Measurements from ENCODE around the gene CAVIN2. TPM values are rescaled to one million over a fixed set of nuclear protein-coding genes. Genes with fewer than 3 reads are reported as not detected.

Gene CAVIN2
- total RNA-seq, 2 donors from 2014 or later = 6.1 to 204 TPM

DNA sequence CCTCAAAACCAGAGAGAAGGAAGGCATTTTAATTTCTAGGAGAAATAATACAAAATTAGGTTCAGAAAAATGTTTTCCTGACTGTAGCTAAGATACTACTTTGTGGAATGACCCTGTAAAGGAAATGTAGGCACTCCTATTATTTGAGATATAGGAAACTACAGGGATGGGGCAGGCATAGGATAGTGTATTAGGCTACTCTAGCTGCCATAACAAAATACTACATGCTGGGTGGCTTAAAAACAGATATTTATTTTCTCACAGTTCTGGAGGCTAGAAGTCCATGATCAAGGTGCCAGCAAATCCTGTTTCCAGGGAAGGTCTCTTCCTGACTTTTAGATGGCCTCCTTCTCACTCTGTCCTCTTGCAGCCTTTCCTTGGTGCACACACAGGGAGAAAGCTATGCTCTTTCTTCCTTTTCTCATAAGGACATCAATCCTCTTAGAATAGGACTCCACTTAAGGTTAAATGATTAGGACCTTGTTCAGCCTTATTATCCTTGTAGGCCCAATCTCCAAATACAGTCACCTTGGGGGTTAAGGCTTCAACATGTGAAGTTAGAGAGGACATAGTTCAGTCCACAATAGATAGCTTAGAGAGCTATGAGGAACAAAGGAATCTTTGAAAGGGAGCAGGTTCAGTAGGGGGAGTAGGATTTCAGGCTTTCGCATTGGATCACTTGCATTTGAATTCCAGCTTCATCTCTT, 14.0 kb upstream of the CAVIN2 start:
- ATAC-seq (no peak), DNase-seq (no peak)
- Mint-ChIP-seq H3K4me3 (no peak overlapping the region), H3K27ac (no peak overlapping the region), H3K36me3 (ENCODE audit: low read depth) (peaks cover 2% of the 10 kb centered on the region), H3K27me3 (peaks cover 42% of the 10 kb centered on the region), H3K4me1 (no peaks in the 10 kb centered on the region)
- H3K9me3 ChIP-seq (ENCODE audit: control insufficient read depth, low read length, poor library complexity, severe bottlenecking) = no peaks in the 10 kb centered on the region

DNA sequence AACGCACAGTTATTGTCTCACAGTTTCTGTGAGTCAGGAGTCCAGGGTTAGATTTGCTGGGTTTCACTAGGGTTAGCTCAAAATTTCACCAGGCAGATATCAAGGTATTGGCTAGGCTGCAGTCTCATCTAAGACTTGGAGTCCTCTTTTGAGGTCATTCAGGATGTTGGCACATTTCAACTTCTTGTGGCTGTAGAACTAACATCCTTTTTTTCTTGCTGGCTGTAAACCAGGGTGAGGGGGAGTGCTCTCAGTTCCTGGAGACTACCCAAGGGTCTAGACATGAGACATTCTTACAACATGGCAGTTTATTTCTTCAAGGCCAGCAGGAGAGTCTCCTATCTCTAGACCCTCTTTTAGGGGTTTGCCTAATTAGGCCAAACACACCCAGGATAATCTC, 12.8 kb upstream of the CAVIN2 start:
- H3K9me3 ChIP-seq (ENCODE audit: control insufficient read depth, low read length, poor library complexity, severe bottlenecking) = no peaks in the 10 kb centered on the region
- DNase-seq (no peak), ATAC-seq (no peak)
- Mint-ChIP-seq H3K36me3 (ENCODE audit: low read depth) (peaks cover 4% of the 10 kb centered on the region), H3K4me3 (no peak overlapping the region), H3K27ac (no peak overlapping the region), H3K4me1 (no peaks in the 10 kb centered on the region), H3K27me3 (peaks cover 42% of the 10 kb centered on the region)

DNA sequence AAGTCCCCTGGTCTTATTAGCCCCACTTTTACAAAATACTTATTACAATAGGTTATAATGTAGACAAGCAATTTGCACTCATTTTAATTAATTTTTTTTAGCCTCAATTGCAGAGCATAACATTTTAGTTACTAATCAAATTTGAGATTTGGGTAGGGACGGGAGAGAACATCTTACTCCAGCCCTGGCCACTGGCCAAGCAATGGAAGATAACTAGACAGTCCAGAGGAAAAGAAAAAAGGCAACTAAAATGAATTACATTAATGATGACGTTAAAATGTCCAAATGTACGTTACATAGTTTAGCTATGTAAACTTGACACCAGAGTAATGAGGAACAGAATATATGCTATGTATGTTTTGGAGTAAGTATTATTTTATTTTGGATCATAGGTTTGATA, 11.0 kb upstream of the CAVIN2 start:
- no peak for DNase-seq
- Mint-ChIP-seq H3K27me3 (peaks cover 37% of the 10 kb centered on the region), H3K36me3 (ENCODE audit: low read depth) (peaks cover 4% of the 10 kb centered on the region), H3K4me1 (no peaks in the 10 kb centered on the region), H3K4me3 (no peak overlapping the region), H3K27ac (no peak overlapping the region)
- no peaks in the 10 kb centered on the region for H3K9me3 ChIP-seq (ENCODE audit: control insufficient read depth, low read length, poor library complexity, severe bottlenecking)
- no peak for ATAC-seq

DNA sequence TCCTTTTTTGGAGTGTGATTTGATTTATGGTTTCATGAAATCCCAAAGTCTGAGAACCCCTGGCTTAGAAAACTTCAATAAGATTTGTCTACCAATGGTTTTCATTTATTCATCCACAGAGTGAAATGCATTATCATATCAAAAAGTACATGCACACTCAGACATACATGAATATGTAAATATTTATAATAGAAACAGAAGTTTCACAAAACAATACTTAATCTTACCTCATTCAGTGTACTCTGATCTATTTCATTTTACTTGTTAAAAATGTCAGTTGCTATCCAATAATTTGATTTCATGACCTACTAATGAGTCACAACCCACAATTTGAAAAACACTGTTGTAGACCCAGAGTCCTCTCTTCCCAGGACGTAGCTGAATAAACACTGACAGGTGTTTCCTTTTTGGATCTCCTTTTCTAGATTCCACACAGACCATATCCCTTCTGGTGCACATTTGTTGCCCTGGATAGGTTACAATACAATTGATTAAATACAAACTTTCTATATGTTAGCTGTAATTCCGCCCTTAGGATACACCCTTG, 10.4 kb upstream of the CAVIN2 start:
- no peaks in the 10 kb centered on the region for H3K4me1 Mint-ChIP-seq
- ATAC-seq = no peak
- no peak overlapping the region for H3K27ac Mint-ChIP-seq
- DNase-seq = no peak
- H3K27me3 Mint-ChIP-seq = peaks cover 42% of the 10 kb centered on the region
- H3K4me3 Mint-ChIP-seq = no peak overlapping the region
- peaks cover 4% of the 10 kb centered on the region for H3K36me3 Mint-ChIP-seq (ENCODE audit: low read depth)
- H3K9me3 ChIP-seq (ENCODE audit: control insufficient read depth, low read length, poor library complexity, severe bottlenecking) = no peaks in the 10 kb centered on the region

DNA sequence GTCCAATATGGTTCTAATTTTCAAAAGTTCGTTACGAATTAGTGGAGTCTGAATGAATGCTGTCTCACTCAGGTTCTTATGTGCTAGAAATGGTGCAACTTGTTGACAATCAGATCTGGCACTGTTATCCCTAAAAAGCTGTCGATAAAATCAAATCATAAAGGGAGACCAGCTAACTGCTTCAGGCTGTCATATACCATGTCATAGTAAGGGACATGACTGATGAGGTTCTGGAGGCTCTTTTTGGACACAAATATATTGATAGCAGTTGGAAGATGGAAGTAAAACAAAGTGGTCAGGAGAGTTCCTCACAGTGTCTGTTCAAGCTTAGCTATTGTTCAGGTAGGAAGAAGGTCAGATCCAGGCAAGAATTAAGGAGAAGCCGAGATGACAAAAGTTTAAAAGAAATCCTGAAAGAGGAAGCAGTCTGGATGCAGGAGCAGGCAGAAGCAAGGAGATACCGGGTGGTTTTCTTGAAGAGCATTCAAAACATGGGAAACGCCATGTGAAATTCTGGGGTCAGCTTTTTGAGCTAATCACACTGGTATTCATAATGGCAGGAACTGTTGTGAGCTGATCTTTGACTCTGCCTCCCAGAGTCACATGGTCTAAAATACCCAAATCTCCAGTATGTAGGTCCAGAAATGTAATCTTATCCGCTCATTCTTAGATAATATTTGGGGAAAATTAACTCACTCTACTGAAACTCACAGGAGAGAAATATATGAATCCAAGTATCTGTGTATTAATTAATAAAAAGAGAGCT, 9.4 kb upstream of the CAVIN2 start:
- DNase-seq (no peak), ATAC-seq (no peak)
- Mint-ChIP-seq H3K36me3 (ENCODE audit: low read depth) (peaks cover 4% of the 10 kb centered on the region), H3K4me3 (no peak overlapping the region), H3K27me3 (peaks cover 53% of the 10 kb centered on the region), H3K4me1 (no peaks in the 10 kb centered on the region), H3K27ac (no peak overlapping the region)
- no peaks in the 10 kb centered on the region for H3K9me3 ChIP-seq (ENCODE audit: control insufficient read depth, low read length, poor library complexity, severe bottlenecking)

DNA sequence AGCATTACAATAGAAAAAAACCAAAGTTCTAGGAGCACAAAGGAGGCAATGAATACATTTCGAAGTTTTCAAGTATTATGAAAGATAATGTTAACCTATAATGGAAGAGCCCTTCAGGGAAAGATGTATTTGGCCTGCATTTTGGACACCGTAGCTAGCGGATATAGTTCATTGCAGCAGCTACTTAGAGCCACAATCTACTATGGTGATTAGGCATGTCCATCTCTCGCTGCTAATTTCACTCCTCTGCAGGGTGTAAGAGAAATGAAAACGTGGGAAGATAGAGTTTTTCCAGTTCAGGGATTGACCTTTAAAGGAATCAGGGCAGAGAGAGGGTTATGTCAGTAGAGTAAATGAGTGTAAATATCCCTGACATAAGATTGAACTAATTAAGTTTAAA, 8.5 kb upstream of the CAVIN2 start:
- DNase-seq = no peak
- Mint-ChIP-seq H3K27ac (no peak overlapping the region), H3K4me1 (no peaks in the 10 kb centered on the region), H3K27me3 (peaks cover 57% of the 10 kb centered on the region), H3K36me3 (ENCODE audit: low read depth) (peaks cover 4% of the 10 kb centered on the region), H3K4me3 (no peak overlapping the region)
- no peaks in the 10 kb centered on the region for H3K9me3 ChIP-seq (ENCODE audit: control insufficient read depth, low read length, poor library complexity, severe bottlenecking)
- ATAC-seq = no peak

DNA sequence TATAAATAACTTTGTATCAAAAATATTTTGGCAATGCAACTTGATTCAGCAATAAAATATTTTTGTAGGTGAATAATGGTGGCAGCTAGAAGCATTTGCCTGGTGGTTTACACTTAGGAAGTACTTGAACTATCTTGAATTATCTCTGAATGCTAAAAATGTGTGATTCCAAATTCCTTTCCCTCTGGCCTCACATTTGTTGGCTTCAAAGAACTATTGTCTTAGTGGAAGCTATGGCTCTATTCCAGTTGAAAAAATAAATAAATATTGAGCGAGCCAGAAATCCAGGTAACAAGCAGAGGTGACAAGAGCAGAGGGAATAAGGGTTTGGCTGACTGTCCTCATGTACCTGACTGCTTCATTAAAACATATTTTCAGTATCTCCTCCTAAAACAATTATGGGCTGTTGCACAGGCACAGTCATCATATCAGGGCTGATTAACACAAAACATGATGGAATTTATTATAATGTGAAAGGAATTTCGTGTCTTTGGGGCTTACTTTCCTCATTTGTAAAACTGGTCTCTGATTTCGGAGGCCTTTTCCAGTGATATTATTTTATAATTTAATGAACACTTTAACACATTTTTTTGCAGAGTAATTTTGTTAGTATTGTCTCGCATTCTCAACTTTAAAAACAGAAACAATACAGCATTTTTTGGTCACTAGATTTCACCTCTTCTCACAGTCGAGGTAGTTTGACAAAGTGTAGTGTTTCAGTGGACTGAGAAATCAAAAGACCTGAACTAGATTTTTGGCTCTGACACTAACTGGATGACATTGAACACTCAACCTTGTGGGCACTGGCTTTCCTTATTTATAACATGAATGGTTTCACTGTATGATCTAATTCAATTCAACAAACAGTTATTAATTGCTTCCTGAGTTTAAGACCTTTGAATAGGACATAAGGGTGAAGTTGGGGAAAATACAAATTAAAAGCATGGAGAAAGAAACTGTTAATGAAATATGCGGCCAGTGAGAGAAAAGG, 7.8 kb upstream of the CAVIN2 start:
- no peaks in the 10 kb centered on the region for H3K9me3 ChIP-seq (ENCODE audit: control insufficient read depth, low read length, poor library complexity, severe bottlenecking)
- no peak overlapping the region for H3K27ac Mint-ChIP-seq
- peaks cover 64% of the 10 kb centered on the region for H3K27me3 Mint-ChIP-seq
- H3K36me3 Mint-ChIP-seq (ENCODE audit: low read depth) = peaks cover 4% of the 10 kb centered on the region
- ATAC-seq (no peak), DNase-seq (no peak)
- H3K4me3 Mint-ChIP-seq = no peak overlapping the region
- H3K4me1 Mint-ChIP-seq = no peaks in the 10 kb centered on the region

DNA sequence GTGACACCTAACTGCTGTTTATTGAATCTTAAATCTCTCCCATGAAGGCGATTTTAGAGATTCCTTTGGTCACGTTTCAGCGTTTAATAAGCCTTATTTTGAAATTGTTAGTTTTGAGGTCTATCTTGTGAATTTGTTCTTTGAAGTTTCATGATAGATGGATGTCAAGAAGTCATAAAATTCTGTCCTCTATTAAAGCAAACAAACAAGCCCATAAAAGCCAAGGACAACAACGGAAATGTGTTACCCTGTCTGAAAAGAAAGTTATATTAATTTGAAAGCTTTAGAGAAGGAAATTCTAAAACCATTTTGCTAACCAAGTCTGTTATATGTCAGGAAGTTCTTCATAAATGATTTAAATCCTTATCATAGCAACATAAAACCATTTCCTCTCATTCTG, 7.0 kb upstream of the CAVIN2 start:
- ATAC-seq = no peak
- Mint-ChIP-seq H3K4me3 (no peak overlapping the region), H3K4me1 (no peaks in the 10 kb centered on the region), H3K27me3 (peaks cover 70% of the 10 kb centered on the region), H3K36me3 (ENCODE audit: low read depth) (peaks cover 5% of the 10 kb centered on the region), H3K27ac (no peak overlapping the region)
- no peak for DNase-seq
- H3K9me3 ChIP-seq (ENCODE audit: control insufficient read depth, low read length, poor library complexity, severe bottlenecking) = no peaks in the 10 kb centered on the region

DNA sequence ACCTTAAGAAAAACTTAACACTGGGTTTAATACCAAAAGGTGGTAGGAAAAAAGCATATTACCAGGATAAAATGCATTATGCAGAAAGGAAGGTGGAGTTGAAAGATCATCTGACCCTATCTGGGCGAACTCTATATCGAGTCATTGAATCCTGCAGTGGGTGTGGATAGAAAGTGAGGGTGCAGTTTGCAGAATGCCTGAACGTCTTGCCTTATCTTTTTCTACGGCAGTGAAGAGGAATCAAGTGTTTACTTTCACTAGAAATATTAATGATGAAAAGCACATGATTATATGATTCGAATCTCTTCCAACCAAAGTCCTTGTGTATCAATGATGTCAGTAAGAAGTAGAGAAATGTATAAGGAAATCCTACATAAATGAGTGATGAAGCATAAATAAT, 4.3 kb upstream of the CAVIN2 start:
- Mint-ChIP-seq H3K4me3 (no peak overlapping the region), H3K27ac (no peak overlapping the region), H3K27me3 (peaks cover 77% of the 10 kb centered on the region), H3K36me3 (ENCODE audit: low read depth) (peaks cover 6% of the 10 kb centered on the region), H3K4me1 (peaks cover 1% of the 10 kb centered on the region)
- ATAC-seq (no peak), DNase-seq (no peak)
- H3K9me3 ChIP-seq (ENCODE audit: control insufficient read depth, low read length, poor library complexity, severe bottlenecking) = no peaks in the 10 kb centered on the region

DNA sequence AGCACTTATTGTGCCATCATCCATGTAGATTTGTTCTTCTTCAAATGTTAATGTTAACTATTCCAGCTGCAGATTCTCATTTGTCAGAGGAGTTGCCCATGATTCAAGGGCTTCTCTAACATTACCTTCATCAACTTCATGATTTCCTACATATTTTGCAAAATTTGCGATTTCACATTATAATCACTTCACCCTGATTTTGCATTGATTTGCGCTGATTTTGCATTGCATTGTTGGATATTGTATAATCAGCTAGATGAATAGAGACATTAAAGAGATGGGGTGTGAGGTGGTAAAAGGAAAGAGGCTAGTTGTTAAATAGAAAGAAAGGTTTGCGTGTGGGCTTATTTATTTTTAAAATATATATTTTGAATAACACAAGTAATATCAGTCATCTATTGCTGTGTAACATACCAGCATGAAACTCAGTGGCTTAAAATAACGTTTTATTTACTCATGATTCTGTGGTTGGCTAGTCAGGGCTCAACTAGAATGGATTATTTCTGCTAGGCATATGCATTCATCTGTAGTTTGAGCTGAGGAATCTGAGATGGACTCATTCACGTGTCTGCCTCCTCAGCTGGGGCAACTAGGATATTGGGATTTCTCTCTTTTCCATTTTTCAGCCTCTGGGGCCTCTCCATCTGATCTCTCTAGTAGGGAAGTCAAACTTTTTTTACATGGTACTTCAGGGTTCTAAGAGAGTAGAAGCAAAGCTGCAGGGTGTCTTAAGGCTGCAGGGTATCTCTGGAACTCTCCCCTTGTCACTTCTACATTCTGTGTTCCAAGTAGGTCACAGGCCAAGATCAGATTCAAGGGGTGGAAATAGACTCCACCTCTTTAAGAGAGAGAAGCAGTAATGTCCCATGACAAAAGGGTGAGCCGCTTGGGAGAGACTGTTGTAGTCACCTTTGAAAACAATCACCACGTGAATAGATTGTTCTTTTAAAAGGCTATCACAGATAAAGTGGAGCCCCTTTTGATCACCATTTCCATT, 2.2 kb upstream of the CAVIN2 start:
- Mint-ChIP-seq H3K4me3 (no peak overlapping the region), H3K27ac (no peak overlapping the region), H3K36me3 (ENCODE audit: low read depth) (peaks cover 2% of the 10 kb centered on the region), H3K27me3 (peaks cover 86% of the 10 kb centered on the region), H3K4me1 (peaks cover 7% of the 10 kb centered on the region)
- no peaks in the 10 kb centered on the region for H3K9me3 ChIP-seq (ENCODE audit: control insufficient read depth, low read length, poor library complexity, severe bottlenecking)
- DNase-seq = no peak
- no peak for ATAC-seq

DNA sequence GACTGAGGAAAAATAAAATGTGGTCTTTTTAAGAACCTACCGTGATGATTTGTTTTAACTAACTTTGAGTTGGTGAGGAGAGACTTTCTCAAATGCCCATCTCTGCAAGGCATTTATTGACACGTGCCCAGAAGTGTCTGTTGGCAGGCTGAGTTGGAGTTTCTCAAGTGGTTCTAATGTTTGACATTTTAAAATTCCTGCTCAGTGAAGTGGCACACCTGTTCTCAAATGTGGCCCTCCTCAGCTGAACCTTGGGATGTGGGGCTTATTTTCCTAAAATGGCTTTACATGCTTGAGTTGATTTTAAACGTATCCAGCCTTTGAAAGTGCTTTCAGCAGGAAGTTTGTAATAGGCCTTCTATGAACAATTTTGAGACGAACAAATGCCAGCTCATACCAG, 876 bp upstream of the CAVIN2 start:
- peaks cover 87% of the 10 kb centered on the region for H3K27me3 Mint-ChIP-seq
- DNase-seq = no peak
- no peak for ATAC-seq

DNA sequence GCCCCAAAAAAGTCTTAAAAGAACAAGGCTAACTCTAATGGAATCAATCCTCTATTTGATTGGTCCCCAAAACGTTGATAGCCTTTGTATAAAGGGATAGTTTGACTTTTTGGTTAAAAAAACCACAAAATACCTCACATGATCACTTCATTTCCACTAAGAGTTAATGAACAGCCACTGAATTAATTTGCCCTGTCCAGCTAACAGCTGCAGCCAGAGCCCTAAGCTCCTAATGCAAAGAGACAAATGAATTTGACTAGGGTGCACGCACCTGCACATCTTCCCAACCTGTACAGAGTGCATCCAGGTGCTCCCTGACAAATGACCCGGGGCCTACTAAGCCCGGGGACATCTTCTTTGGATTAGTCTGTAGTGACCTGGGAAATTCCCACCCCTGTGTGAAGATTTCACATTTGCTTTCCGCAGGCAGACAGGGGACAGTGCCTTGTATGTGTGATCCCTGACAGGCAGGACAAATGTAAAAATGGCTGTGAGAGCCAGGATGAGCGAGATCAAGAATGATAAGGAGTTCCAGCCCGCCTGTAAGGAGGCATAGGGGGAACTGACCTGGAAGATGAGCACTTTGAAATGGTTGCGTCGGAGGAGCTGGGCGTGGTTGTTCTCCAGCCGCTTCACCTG, 893 bp downstream of the CAVIN2 start:
- peak overlapping the region; percentile 69 for H3K4me3 Mint-ChIP-seq
- no peak overlapping the region for H3K27ac Mint-ChIP-seq
- H3K36me3 Mint-ChIP-seq (ENCODE audit: low read depth) = peaks cover 2% of the 10 kb centered on the region
- H3K9me3 ChIP-seq (ENCODE audit: control insufficient read depth, low read length, poor library complexity, severe bottlenecking) = no peaks in the 10 kb centered on the region
- ATAC-seq = no peak
- H3K27me3 Mint-ChIP-seq = peaks cover 79% of the 10 kb centered on the region
- peaks cover 7% of the 10 kb centered on the region for H3K4me1 Mint-ChIP-seq
- DNase-seq = no peak

More for the DNA sequence above, 876 bp upstream of the CAVIN2 start:
- Mint-ChIP-seq H3K27ac (no peak overlapping the region), H3K36me3 (ENCODE audit: low read depth) (peaks cover 2% of the 10 kb centered on the region), H3K4me1 (peaks cover 7% of the 10 kb centered on the region), H3K4me3 (no peak overlapping the region)
- H3K9me3 ChIP-seq (ENCODE audit: control insufficient read depth, low read length, poor library complexity, severe bottlenecking) = no peaks in the 10 kb centered on the region
